Vagina (tissue), 2 donors: Measurements from ENCODE around the gene BEND7. TPM values are rescaled to one million over a fixed set of nuclear protein-coding genes. Genes with fewer than 3 reads are reported as not detected.

Experiments used
- DNase-seq, 2 donors: peaks; one replicate each; pipeline ENCODE4 v3.0.0-alpha.2; 2017; ENCODE audit errors: extremely low spot score in 2 of 2
- H3K27ac ChIP-seq: fragments of 200-600 bp; sonication (generic); one replicate; pipeline ENCODE4 v1.5.1; 2019
- H3K27me3 ChIP-seq: fragments of 200-600 bp; sonication (generic); one replicate; pipeline ENCODE4 v1.5.1; 2019
- H3K36me3 ChIP-seq, 2 donors: fragments of 200-600 bp; sonication (generic); one replicate each; pipeline ENCODE4 v1.5.1; 2017 to 2019
- H3K4me1 ChIP-seq: fragments of 200-600 bp; sonication (generic); one replicate; pipeline ENCODE4 v1.5.1; 2019
- H3K4me3 ChIP-seq, 2 donors: fragments of 200-600 bp; sonication (generic); 1 replicate in 1 of 2; 2 replicates in 1 of 2; pipeline ENCODE4 v1.5.1; 2016 to 2019
- H3K9me3 ChIP-seq: fragments of 200-600 bp; sonication (generic); one replicate; pipeline ENCODE4 v1.5.1; 2019
- POLR2A ChIP-seq, 2 donors: fragments of 450-650 bp; IDR thresholded peaks; one replicate each; pipeline ENCODE4 v1.6.1; 2017; ENCODE audit warnings: antibody characterized with exemption in 2 of 2, mild to moderate bottlenecking in 2 of 2, moderate library complexity in 2 of 2
- POLR2AphosphoS5 ChIP-seq, 2 donors: sonication (generic); formaldehyde crosslinking; IDR thresholded peaks; one replicate each; pipeline ENCODE4 v1.9.0; 2017; ENCODE audit warnings: antibody characterized with exemption in 2 of 2, mild to moderate bottlenecking in 2 of 2, low read depth in 1 of 2; ENCODE audit not compliant: insufficient read depth in 1 of 2
- intact Hi-C: fragments of 100-400 bp; cut with DNase I; formaldehyde crosslinking; loops from one replicate; pipeline ENCODE4 v1.15.1; 2023
- small RNA-seq: library from RNA; depleted of rRNA; stranded (forward); fragments of <200 nt; gene quantifications from one replicate; pipeline ENCODE3, GENCODE V24; 2016
- total RNA-seq: library from RNA; depleted of rRNA; stranded (reverse); fragments of >200 nt; gene quantifications from one replicate; pipeline ENCODE4 v1.2.3, GENCODE V29; 2016
- TF ChIP-seq, protein P1 (sequence below), 3 experiments: fragments of 450-650 bp in 2 of 3; fragments of 200-600 bp in 1 of 3; sonication (generic) in 1 of 3; IDR thresholded peaks; one replicate each; pipeline ENCODE4 v1.5.1; 2017 to 2019; ENCODE audit warnings: antibody characterized with exemption in 3 of 3, mild to moderate bottlenecking in 2 of 3, moderate library complexity in 2 of 3

Gene BEND7
- total RNA-seq, 1 donor from 2014 or later = 16.2 TPM

DNA sequence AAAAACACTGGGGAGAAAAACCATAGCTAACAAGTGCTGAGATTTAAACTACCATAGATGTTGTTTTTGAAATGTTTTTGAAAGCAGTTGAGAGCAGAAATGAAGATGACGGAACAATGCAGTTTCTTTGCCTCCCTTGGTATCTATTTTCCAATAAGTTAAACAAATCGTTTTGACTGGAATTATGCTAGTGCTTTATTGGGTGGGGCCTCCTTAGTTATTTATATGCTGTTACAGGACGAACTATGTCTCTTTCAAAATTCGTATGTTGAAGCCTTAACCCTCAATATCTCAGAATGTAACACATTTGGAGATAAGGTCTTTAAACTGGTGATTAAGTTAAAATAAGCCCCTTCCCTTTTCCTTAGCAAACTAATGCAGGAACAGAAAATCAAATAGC, 135.2 kb downstream of the BEND7 start:
- Histone ChIP-seq H3K9me3 (no peaks in the 10 kb centered on the region), H3K27me3 (no peaks in the 10 kb centered on the region), H3K27ac (no peak overlapping the region), H3K36me3 (no peaks in the 10 kb centered on the region), H3K4me1 (no peaks in the 10 kb centered on the region), H3K4me3 (no peak overlapping the region)
- DNase-seq = no peak
- TF ChIP-seq POLR2A (IDR thresholded peaks at IDR 0.05) (no peak), POLR2AphosphoS5 (IDR thresholded peaks at IDR 0.05; ENCODE audit: insufficient read depth in 1 of 2, low read depth in 1 of 2) (no peak)
- TF ChIP-seq, protein P1, sequence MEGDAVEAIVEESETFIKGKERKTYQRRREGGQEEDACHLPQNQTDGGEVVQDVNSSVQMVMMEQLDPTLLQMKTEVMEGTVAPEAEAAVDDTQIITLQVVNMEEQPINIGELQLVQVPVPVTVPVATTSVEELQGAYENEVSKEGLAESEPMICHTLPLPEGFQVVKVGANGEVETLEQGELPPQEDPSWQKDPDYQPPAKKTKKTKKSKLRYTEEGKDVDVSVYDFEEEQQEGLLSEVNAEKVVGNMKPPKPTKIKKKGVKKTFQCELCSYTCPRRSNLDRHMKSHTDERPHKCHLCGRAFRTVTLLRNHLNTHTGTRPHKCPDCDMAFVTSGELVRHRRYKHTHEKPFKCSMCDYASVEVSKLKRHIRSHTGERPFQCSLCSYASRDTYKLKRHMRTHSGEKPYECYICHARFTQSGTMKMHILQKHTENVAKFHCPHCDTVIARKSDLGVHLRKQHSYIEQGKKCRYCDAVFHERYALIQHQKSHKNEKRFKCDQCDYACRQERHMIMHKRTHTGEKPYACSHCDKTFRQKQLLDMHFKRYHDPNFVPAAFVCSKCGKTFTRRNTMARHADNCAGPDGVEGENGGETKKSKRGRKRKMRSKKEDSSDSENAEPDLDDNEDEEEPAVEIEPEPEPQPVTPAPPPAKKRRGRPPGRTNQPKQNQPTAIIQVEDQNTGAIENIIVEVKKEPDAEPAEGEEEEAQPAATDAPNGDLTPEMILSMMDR (IDR thresholded peaks at IDR 0.05) = no peak
- intact Hi-C loops = no loop called here

DNA sequence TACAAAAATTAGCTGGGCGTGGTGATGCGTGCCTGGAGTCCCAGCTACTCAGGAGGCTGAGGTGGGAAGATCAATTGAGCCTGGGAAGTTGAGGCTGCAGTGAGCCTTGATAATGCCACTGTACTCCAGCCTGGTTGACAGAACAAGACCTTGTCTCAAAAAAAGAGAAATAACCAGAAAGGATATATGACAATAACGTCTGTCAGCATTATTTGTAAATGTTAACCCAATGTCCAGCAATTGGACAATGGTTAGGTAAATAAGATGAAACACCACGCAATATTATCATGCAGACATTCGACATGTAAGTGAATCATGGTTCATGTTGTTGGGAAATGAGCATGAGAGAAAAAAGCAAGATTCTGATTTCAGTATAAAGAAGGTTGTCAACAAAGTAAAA, 136.1 kb downstream of the BEND7 start:
- intact Hi-C loops = no loop called here
- no peaks in the 10 kb centered on the region for H3K27me3 ChIP-seq
- TF ChIP-seq POLR2A (IDR thresholded peaks at IDR 0.05) (no peak), POLR2AphosphoS5 (IDR thresholded peaks at IDR 0.05; ENCODE audit: insufficient read depth in 1 of 2, low read depth in 1 of 2) (no peak)
- TF ChIP-seq, protein P1 (IDR thresholded peaks at IDR 0.05) = no peak

More for the DNA sequence above, 136.1 kb downstream of the BEND7 start:
- H3K36me3 ChIP-seq = no peaks in the 10 kb centered on the region
- no peak for DNase-seq
- H3K4me3 ChIP-seq = no peak overlapping the region
- no peaks in the 10 kb centered on the region for H3K4me1 ChIP-seq
- H3K9me3 ChIP-seq = no peaks in the 10 kb centered on the region
- no peak overlapping the region for H3K27ac ChIP-seq

Small RNA genes within 50 kb of the gene (small RNA-seq; reads per million reads assigned to genes)
- not detected for gene RF00019

Other genes starting within 250 kb of the BEND7 start
- 15.2 TPM for gene PHYH, start 228.9 kb downstream of the BEND7 start, total RNA-seq
- gene SEPHS1, start 180.7 kb downstream of the BEND7 start, total RNA-seq = 26.8 TPM
- gene PRPF18, start 58.0 kb upstream of the BEND7 start, total RNA-seq = 25.8 TPM